BLaER1 treated with 17β-estradiol and CSF1 and Interleukin-3, amounts not matched to agents 10 nM and 100 nM (cell line): ENCODE results near the gene CIAPIN1.

Experiments
- H3K27ac ChIP-seq, 11 experiments: shearing (Covaris generic); formaldehyde crosslinking; 2 replicates each; pipeline ENCODE4 v1.8.1; 2022
- H3K27me3 ChIP-seq, 11 experiments: shearing (Covaris generic); formaldehyde crosslinking; 2 replicates each; pipeline ENCODE4 v1.8.1; 2022
- H3K36me3 ChIP-seq, 11 experiments: shearing (Covaris generic); formaldehyde crosslinking; 2 replicates each; pipeline ENCODE4 v1.8.1; 2022
- H3K4me1 ChIP-seq, 10 experiments: shearing (Covaris generic); formaldehyde crosslinking; 2 replicates each; pipeline ENCODE4 v1.8.1; 2022
- H3K4me2 ChIP-seq, 11 experiments: shearing (Covaris generic); formaldehyde crosslinking; 2 replicates each; pipeline ENCODE4 v1.8.1; 2022
- H3K4me3 ChIP-seq, 10 experiments: shearing (Covaris generic); formaldehyde crosslinking; 2 replicates each; pipeline ENCODE4 v1.8.1; 2022
- H3K9ac ChIP-seq, 11 experiments: shearing (Covaris generic); formaldehyde crosslinking; 2 replicates each; pipeline ENCODE4 v1.8.1; 2022
- H3K9me3 ChIP-seq, 11 experiments: shearing (Covaris generic); formaldehyde crosslinking; replicated peaks in 1 of 11; 2 replicates each; pipeline ENCODE4 v1.8.1; 2022
- H4K20me1 ChIP-seq, 11 experiments: shearing (Covaris generic); formaldehyde crosslinking; 2 replicates each; pipeline ENCODE4 v1.8.1; 2022
- Cebpa-rat ChIP-seq, 11 experiments: shearing (Covaris generic); IDR thresholded peaks; 2 replicates each; pipeline ENCODE4 v1.8.1; 2022

The CIAPIN1 gene

GRCh38 chr16:57478396-57479204 is 31.4 kb upstream of the CIAPIN1 start:
- H3K9ac ChIP-seq: peak overlapping the region in 10 of 11 experiments; percentile 7 to 71 (median 62); a peak in 17 of 22 replicates
- TF ChIP-seq Cebpa-rat (IDR thresholded peaks at IDR 0.05): no peak

GRCh38 chr16:57477531-57478202 is 30.5 kb upstream of the CIAPIN1 start:
- H3K4me2 ChIP-seq: peak overlapping the region; percentile 92 to 100 (median 97)
- no peaks in the 10 kb centered on the region for H3K9me3 ChIP-seq
- no peak for TF ChIP-seq Cebpa-rat (IDR thresholded peaks at IDR 0.05)

More at GRCh38 chr16:57478396-57479204, 31.4 kb upstream of the CIAPIN1 start:
- H3K9me3 ChIP-seq: no peaks in the 10 kb centered on the region
- peak overlapping the region; percentile 92 to 100 (median 97) for H3K4me2 ChIP-seq
- no peaks in the 10 kb centered on the region for H3K27me3 ChIP-seq
- H3K27ac ChIP-seq: peak overlapping the region in 9 of 11 experiments; percentile 42 to 62 (median 50); a peak in 15 of 22 replicates
- H3K4me1 ChIP-seq: peaks cover 46 to 77% (median 67%) of the 10 kb centered on the region in 10 experiments
- peaks cover 0 to 28% (median 13%) of the 10 kb centered on the region in 11 experiments; a peak in 16 of 22 replicates for H3K36me3 ChIP-seq
- peak overlapping the region in 9 of 10 experiments; percentile 26 to 73 (median 60); a peak in 18 of 20 replicates for H3K4me3 ChIP-seq
- peaks cover 0 to 68% (median 39%) of the 10 kb centered on the region in 11 experiments; a peak in 19 of 22 replicates for H4K20me1 ChIP-seq

GRCh38 chr16:57476546-57477410 is 29.6 kb upstream of the CIAPIN1 start:
- Histone ChIP-seq H3K9me3 (no peaks in the 10 kb centered on the region), H3K4me2 (peak overlapping the region; percentile 92 to 100 (median 97)), H3K27me3 (no peaks in the 10 kb centered on the region), H4K20me1 (peaks cover 0 to 82% (median 57%) of the 10 kb centered on the region in 11 experiments; a peak in 20 of 22 replicates), H3K36me3 (peaks cover 14 to 47% (median 31%) of the 10 kb centered on the region in 11 experiments; a peak in 20 of 22 replicates), H3K4me3 (peak overlapping the region in 2 of 10 experiments; percentile 19 to 68; a peak in 3 of 20 replicates), H3K9ac (peak overlapping the region in 10 of 11 experiments; percentile 9 to 66 (median 20); a peak in 11 of 22 replicates), H3K4me1 (peaks cover 60 to 94% (median 86%) of the 10 kb centered on the region in 10 experiments), H3K27ac (peak overlapping the region in 3 of 11 experiments; percentile 18 to 43 (median 36); a peak in 5 of 22 replicates)
- no peak for TF ChIP-seq Cebpa-rat (IDR thresholded peaks at IDR 0.05)

More at GRCh38 chr16:57477531-57478202, 30.5 kb upstream of the CIAPIN1 start:
- Histone ChIP-seq H3K4me1 (peaks cover 52 to 85% (median 77%) of the 10 kb centered on the region in 10 experiments), H3K36me3 (peaks cover 7 to 38% (median 22%) of the 10 kb centered on the region in 11 experiments; a peak in 19 of 22 replicates), H3K27me3 (no peaks in the 10 kb centered on the region), H3K9ac (peak overlapping the region in 10 of 11 experiments; percentile 12 to 71 (median 62); a peak in 18 of 22 replicates), H3K27ac (peak overlapping the region in 4 of 11 experiments; percentile 50 to 62 (median 60); a peak in 3 of 22 replicates), H3K4me3 (peak overlapping the region in 7 of 10 experiments; percentile 56 to 73 (median 62); a peak in 8 of 20 replicates), H4K20me1 (peaks cover 0 to 73% (median 48%) of the 10 kb centered on the region in 11 experiments; a peak in 20 of 22 replicates)

- Histone ChIP-seq H3K27me3 (no peaks in the 10 kb centered on the region), H3K4me1 (peaks cover 60 to 89% (median 85%) of the 10 kb centered on the region in 10 experiments), H3K27ac (peak overlapping the region in 3 of 11 experiments; percentile 40 to 60 (median 47); a peak in 4 of 22 replicates), H3K36me3 (peaks cover 20 to 55% (median 39%) of the 10 kb centered on the region in 11 experiments), H3K9me3 (no peaks in the 10 kb centered on the region), H3K4me2 (peak overlapping the region; percentile 92 to 100 (median 97)), H3K9ac (peak overlapping the region in 3 of 11 experiments; percentile 9 to 66 (median 12); a peak in 5 of 22 replicates), H4K20me1 (peaks cover 0 to 82% (median 63%) of the 10 kb centered on the region in 11 experiments; a peak in 20 of 22 replicates), H3K4me3 (peak overlapping the region in 2 of 10 experiments; percentile 12 to 19; a peak in 3 of 20 replicates)
- TF ChIP-seq Cebpa-rat (IDR thresholded peaks at IDR 0.05): no peak
Observed at GRCh38 chr16:57475711-57476339, 28.6 kb upstream of the CIAPIN1 start.

- Histone ChIP-seq H3K27ac (peak overlapping the region in 5 of 11 experiments; percentile 15 to 60 (median 40); a peak in 7 of 22 replicates), H3K4me2 (peak overlapping the region in 10 of 11 experiments; percentile 18 to 100 (median 98); a peak in 19 of 22 replicates)
Observed at GRCh38 chr16:57474671-57475661, 27.8 kb upstream of the CIAPIN1 start.

GRCh38 chr16:57473906-57474305 is 26.7 kb upstream of the CIAPIN1 start:
- no peak overlapping the region for H3K9ac ChIP-seq
- no peaks in the 10 kb centered on the region for H3K9me3 ChIP-seq
- H3K27ac ChIP-seq: no peak overlapping the region
- no peaks in the 10 kb centered on the region for H3K27me3 ChIP-seq
- peaks cover under 1 to 94% (median 77%) of the 10 kb centered on the region in 11 experiments; a peak in 20 of 22 replicates for H4K20me1 ChIP-seq
- H3K4me1 ChIP-seq: peaks cover 47 to 76% (median 67%) of the 10 kb centered on the region in 10 experiments
- H3K4me2 ChIP-seq: no peak overlapping the region
- no peak overlapping the region for H3K4me3 ChIP-seq
- TF ChIP-seq Cebpa-rat (IDR thresholded peaks at IDR 0.05): no peak
- peaks cover 40 to 74% (median 58%) of the 10 kb centered on the region in 11 experiments for H3K36me3 ChIP-seq

More at GRCh38 chr16:57474671-57475661, 27.8 kb upstream of the CIAPIN1 start:
- H3K27me3 ChIP-seq: no peaks in the 10 kb centered on the region
- H3K9ac ChIP-seq: peak overlapping the region in 5 of 11 experiments; percentile 18 to 24 (median 21); a peak in 2 of 22 replicates
- H3K36me3 ChIP-seq: peaks cover 29 to 64% (median 47%) of the 10 kb centered on the region in 11 experiments
- no peak overlapping the region for H3K4me3 ChIP-seq
- no peak for TF ChIP-seq Cebpa-rat (IDR thresholded peaks at IDR 0.05)
- H3K9me3 ChIP-seq: no peaks in the 10 kb centered on the region
- peaks cover 0 to 84% (median 71%) of the 10 kb centered on the region in 11 experiments; a peak in 20 of 22 replicates for H4K20me1 ChIP-seq
- peaks cover 58 to 86% (median 77%) of the 10 kb centered on the region in 10 experiments for H3K4me1 ChIP-seq
